Measurements from ENCODE around the gene MBD5.

The MBD5 gene

DNA sequence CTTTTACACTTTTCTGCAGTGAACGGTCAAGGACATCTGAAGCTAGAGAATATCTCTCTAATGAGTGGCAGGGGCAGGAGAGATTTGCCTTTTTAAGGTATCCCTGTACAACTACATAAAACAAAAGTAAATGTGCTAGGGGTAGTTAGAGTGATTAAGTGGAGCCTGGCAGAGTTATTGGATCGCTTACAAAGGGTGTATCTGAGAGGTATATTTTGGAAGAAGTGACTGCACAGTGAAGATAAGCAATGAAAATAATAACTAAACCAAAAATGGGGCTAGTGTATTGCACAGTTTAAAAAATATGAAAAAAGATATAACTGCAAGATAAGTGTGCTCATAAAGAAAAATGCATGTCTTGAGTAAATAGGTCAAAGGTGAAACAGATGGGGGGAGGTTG is 430.2 kb downstream of the MBD5 start:
- TF ChIP-seq, protein P1, sequence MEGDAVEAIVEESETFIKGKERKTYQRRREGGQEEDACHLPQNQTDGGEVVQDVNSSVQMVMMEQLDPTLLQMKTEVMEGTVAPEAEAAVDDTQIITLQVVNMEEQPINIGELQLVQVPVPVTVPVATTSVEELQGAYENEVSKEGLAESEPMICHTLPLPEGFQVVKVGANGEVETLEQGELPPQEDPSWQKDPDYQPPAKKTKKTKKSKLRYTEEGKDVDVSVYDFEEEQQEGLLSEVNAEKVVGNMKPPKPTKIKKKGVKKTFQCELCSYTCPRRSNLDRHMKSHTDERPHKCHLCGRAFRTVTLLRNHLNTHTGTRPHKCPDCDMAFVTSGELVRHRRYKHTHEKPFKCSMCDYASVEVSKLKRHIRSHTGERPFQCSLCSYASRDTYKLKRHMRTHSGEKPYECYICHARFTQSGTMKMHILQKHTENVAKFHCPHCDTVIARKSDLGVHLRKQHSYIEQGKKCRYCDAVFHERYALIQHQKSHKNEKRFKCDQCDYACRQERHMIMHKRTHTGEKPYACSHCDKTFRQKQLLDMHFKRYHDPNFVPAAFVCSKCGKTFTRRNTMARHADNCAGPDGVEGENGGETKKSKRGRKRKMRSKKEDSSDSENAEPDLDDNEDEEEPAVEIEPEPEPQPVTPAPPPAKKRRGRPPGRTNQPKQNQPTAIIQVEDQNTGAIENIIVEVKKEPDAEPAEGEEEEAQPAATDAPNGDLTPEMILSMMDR (conservative IDR thresholded peaks at IDR 0.05), result no peak
- no peak overlapping the region for H3K27ac ChIP-seq

GRCh38 chr2:148455791-148456190 is 434.9 kb downstream of the MBD5 start:
- TF ChIP-seq, protein P1 (conservative IDR thresholded peaks at IDR 0.05), result no peak
- H3K27ac ChIP-seq, result no peak overlapping the region

DNA sequence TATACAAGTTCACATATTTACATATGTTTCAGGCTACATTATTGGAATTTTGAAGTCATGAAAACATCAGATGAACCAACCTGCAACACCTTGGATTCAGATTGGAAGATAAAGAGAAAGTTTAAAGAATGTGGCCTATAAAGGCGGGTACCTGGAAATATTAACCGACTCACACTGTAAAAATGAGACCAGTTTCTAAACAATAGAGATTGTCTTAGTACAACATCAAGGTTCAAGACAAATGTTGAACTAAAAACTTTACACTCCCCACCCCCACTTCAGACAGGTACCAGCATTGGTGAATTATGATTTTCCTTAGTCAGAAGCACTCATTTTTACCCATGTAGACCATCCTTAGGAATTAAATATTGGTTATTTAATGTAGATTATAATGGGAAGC is 437.3 kb downstream of the MBD5 start:
- TF ChIP-seq, protein P1 (conservative IDR thresholded peaks at IDR 0.05), result no peak
- H3K27ac ChIP-seq, result no peak overlapping the region

- TF ChIP-seq, protein P1 (conservative IDR thresholded peaks at IDR 0.05), result no peak
- no peak overlapping the region for H3K27ac ChIP-seq
Observed at GRCh38 chr2:148459377-148459778, 438.5 kb downstream of the MBD5 start.

DNA sequence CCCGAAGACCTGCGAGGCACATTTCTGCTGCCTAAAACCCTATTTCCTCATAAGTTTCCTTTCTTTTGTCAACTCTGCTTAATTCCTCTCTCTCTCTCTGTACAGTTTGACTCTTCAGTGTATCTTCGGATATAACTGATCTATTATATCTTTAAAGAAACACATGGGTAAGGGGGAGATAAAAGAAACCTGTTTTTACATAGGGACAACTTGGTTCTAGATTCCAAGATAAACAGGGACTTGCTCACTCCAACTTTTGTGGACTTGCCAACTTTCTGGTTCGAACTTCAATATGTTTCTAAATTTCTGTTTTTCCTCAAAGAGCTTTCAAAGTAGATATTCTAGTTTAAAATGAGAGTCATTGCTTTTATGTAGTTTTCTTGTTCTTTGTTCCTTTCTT is 441.0 kb downstream of the MBD5 start:
- TF ChIP-seq, protein P1 (conservative IDR thresholded peaks at IDR 0.05), result no peak

GRCh38 chr2:148475626-148476025 is 454.7 kb downstream of the MBD5 start:
- TF ChIP-seq, protein P1 (conservative IDR thresholded peaks at IDR 0.05), result no peak

More for the DNA sequence above, 441.0 kb downstream of the MBD5 start:
- H3K27ac ChIP-seq, result no peak overlapping the region

DNA sequence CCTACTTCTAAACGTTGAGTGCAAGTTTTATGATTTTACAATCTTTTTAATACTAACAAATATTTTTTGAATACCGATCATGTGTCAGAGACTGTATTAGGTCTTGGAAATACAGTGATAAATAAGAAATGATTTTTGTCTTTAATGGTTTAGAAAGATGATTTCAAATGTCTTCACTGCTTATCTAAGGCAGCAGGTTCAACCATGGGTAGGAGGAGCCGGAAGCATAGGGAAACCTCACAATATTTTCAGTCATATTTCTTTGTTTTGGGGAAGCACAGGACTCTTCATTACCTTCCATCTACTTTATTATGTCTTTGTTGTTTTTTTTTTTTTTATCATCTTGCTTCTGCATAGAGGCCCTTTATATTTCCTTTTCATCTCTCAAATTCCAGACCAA is 458.5 kb downstream of the MBD5 start:
- TF ChIP-seq, protein P1 (conservative IDR thresholded peaks at IDR 0.05), result no peak

More at GRCh38 chr2:148475626-148476025, 454.7 kb downstream of the MBD5 start:
- no peak overlapping the region for H3K27ac ChIP-seq

More for the DNA sequence above, 458.5 kb downstream of the MBD5 start:
- no peak overlapping the region for H3K27ac ChIP-seq
